ENCODE data around the gene CCL19.
A peak's percentile ranks its signal among the peaks of the same experiment; 100 is the strongest.

The CCL19 gene

GRCh38 chr9:34701769-34702736 lies 11.0 kb upstream of the CCL19 start:
- peak; percentile 94 to 99 for TF ChIP-seq CTCF (IDR thresholded peaks at IDR 0.05)
- H3K27me3 ChIP-seq, result no peaks in the 10 kb centered on the region
- H3K4me3 ChIP-seq, result peak overlapping the region; percentile 64 to 71
- peak overlapping the region; percentile 83 for H3K27ac ChIP-seq
- H3K4me1 ChIP-seq, result peaks cover 0 to 5% (median 4%) of the 10 kb centered on the region in 4 donors
- intact Hi-C loops (cut with DNase I; ENCODE audit: low total_unique reads), result loop anchor here (10.0 kb wide), 1 partner anchor 87 kb away; the partner anchor contains the start of gene RPP25L
- DNase-seq, result peak; percentile 86 to 91
- no peaks in the 10 kb centered on the region for H3K36me3 ChIP-seq
- H3K9me3 ChIP-seq, result no peaks in the 10 kb centered on the region

GRCh38 chr9:34701023-34701768 lies 10.1 kb upstream of the CCL19 start:
- TF ChIP-seq CTCF (IDR thresholded peaks at IDR 0.05), result peak; percentile 80 to 94
- no peaks in the 10 kb centered on the region for H3K9me3 ChIP-seq
- no peaks in the 10 kb centered on the region for H3K36me3 ChIP-seq
- peak overlapping the region; percentile 83 for H3K27ac ChIP-seq
- intact Hi-C loops (cut with DNase I; ENCODE audit: low total_unique reads), result loop anchor here (10.0 kb wide), 1 partner anchor 86 kb away; the partner anchor contains the start of gene RPP25L
- DNase-seq, result peak; percentile 72 to 84
- peaks cover 0 to 5% (median 4%) of the 10 kb centered on the region in 4 donors for H3K4me1 ChIP-seq
- H3K27me3 ChIP-seq, result no peaks in the 10 kb centered on the region
- peak overlapping the region; percentile 64 to 71 for H3K4me3 ChIP-seq

- Histone ChIP-seq H3K27ac (no peak overlapping the region), H3K4me1 (peaks cover 0 to 18% (median 12%) of the 10 kb centered on the region in 4 donors), H3K36me3 (no peaks in the 10 kb centered on the region), H3K27me3 (no peaks in the 10 kb centered on the region), H3K9me3 (no peaks in the 10 kb centered on the region), H3K4me3 (no peak overlapping the region)
- intact Hi-C loops (cut with DNase I; ENCODE audit: low total_unique reads), result no loop called here
- no peak for DNase-seq
- TF ChIP-seq CTCF (IDR thresholded peaks at IDR 0.05), result no peak
These were observed 3.7 kb upstream of the CCL19 start for GRCh38 chr9:34694811-34695210.

- TF ChIP-seq CTCF (IDR thresholded peaks at IDR 0.05), result no peak
- intact Hi-C loops (cut with DNase I; ENCODE audit: low total_unique reads), result no loop called here
- Histone ChIP-seq H3K27me3 (no peaks in the 10 kb centered on the region), H3K27ac (no peak overlapping the region), H3K4me3 (no peak overlapping the region), H3K9me3 (no peaks in the 10 kb centered on the region), H3K36me3 (no peaks in the 10 kb centered on the region), H3K4me1 (peaks cover 0 to 25% (median 17%) of the 10 kb centered on the region in 4 donors)
- DNase-seq, result no peak
These were observed 2.5 kb upstream of the CCL19 start for GRCh38 chr9:34693560-34693959.

- Histone ChIP-seq H3K9me3 (no peaks in the 10 kb centered on the region), H3K36me3 (no peaks in the 10 kb centered on the region), H3K4me3 (no peak overlapping the region), H3K27me3 (no peaks in the 10 kb centered on the region), H3K4me1 (peaks cover 0 to 40% (median 23%) of the 10 kb centered on the region in 4 donors), H3K27ac (no peak overlapping the region)
- TF ChIP-seq CTCF (IDR thresholded peaks at IDR 0.05), result no peak
- intact Hi-C loops (cut with DNase I; ENCODE audit: low total_unique reads), result no loop called here
- DNase-seq, result no peak
These were observed 850 bp upstream of the CCL19 start for GRCh38 chr9:34691936-34692315.
